ENCODE data around the gene MYEOV. TPM values are rescaled to one million over a fixed set of nuclear protein-coding genes. Genes with fewer than 3 reads are reported as not detected.

Gene MYEOV
- total and polyA plus RNA-seq, 4 experiments from 2014 or later = not detected

DNA sequence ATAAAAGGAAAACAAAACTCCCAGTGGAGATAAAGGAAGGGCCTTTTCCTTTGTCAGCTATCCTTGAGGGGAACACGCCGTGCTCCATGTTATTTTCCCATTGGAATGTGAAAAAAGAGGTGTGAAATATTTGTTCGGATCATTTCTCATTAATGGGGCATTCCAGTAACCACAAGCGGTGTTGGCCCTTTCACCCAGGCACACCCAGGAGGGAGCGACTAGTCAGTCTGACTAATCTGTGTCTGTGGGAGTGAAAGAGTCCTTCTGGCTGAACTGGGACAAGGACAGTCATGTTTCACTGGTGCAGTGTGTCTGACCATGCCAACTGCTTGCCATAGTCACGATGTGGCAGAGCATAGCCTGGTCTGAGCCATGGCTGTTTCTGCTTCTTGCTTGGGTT, 13.0 kb upstream of the MYEOV start:
- peaks cover 3 to 4% of the 10 kb centered on the region in 2 donors for H3K27me3 Mint-ChIP-seq
- CTCF ChIA-PET (ENCODE audit: partially characterized antibody) = no interaction called here
- peaks cover 0 to 3% (median 0%) of the 10 kb centered on the region in 8 donors for H3K9me3 Mint-ChIP-seq
- Histone ChIP-seq H3K36me3 (ENCODE audit: insufficient read depth, low read length) (no peaks in the 10 kb centered on the region), H3K4me1 (ENCODE audit: insufficient read depth, low read length) (no peaks in the 10 kb centered on the region), H3K9me3 (ENCODE audit: control insufficient read depth in 1 of 2, low read length in 2 of 2) (no peaks in the 10 kb centered on the region), H3K27ac (ENCODE audit: low read depth, low read length) (no peak overlapping the region), H3K4me3 (ENCODE audit: low read length in 2 of 2) (no peak overlapping the region), H3K27me3 (ENCODE audit: insufficient read depth, low read length) (no peaks in the 10 kb centered on the region)
- H3K36me3 Mint-ChIP-seq = no peaks in the 10 kb centered on the region
- POLR2A ChIA-PET (ENCODE audit: partially characterized antibody) = no interaction called here
- peaks cover 0 to 2% (median 0%) of the 10 kb centered on the region in 4 donors for H3K4me1 Mint-ChIP-seq
- H3K27ac Mint-ChIP-seq = no peak overlapping the region
- intact Hi-C loops (cut with micrococcal nuclease) = no loop called here
- H3K4me3 Mint-ChIP-seq = no peak overlapping the region
- no peak for DNase-seq

DNA sequence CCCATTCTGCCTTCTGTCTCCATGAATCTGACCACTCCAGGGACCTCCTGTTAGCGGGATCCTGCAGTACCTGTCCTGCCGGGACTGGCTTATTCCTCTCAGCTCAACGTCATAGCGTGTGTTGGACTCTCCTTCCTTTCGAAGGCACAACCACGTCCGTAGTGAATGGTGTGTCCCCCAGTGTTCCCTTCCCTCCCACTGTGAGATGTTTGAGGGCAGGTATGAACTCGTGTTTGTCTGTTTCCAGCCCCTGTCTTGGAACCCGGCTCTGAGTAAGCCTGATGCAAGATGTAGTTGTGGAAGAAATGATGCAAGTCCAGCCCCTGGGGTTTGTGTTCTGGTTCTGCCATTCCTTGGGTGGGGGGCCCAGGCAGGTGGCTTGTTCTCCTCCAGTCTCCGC, 10.5 kb upstream of the MYEOV start:
- peaks cover 0 to 2% (median 0%) of the 10 kb centered on the region in 4 donors for H3K4me1 Mint-ChIP-seq
- H3K27me3 ChIP-seq (ENCODE audit: insufficient read depth, low read length) = no peaks in the 10 kb centered on the region
- no peaks in the 10 kb centered on the region for H3K36me3 ChIP-seq (ENCODE audit: insufficient read depth, low read length)
- ChIA-PET CTCF (ENCODE audit: partially characterized antibody) (no interaction called here), POLR2A (ENCODE audit: partially characterized antibody) (no interaction called here)
- no peaks in the 10 kb centered on the region for H3K36me3 Mint-ChIP-seq
- no peak for DNase-seq
- intact Hi-C loops (cut with micrococcal nuclease) = no loop called here
- H3K27ac ChIP-seq (ENCODE audit: low read depth, low read length) = no peak overlapping the region
- H3K4me3 Mint-ChIP-seq = peak overlapping the region in 1 of 8 donors; percentile 16
- H3K4me1 ChIP-seq (ENCODE audit: insufficient read depth, low read length) = no peaks in the 10 kb centered on the region
- no peaks in the 10 kb centered on the region for H3K9me3 ChIP-seq (ENCODE audit: control insufficient read depth in 1 of 2, low read length in 2 of 2)
- H3K27me3 Mint-ChIP-seq = peaks cover 3 to 4% of the 10 kb centered on the region in 2 donors
- peaks cover 0 to 3% (median 0%) of the 10 kb centered on the region in 8 donors for H3K9me3 Mint-ChIP-seq
- peak overlapping the region in 1 of 7 donors; percentile 77 for H3K27ac Mint-ChIP-seq
- H3K4me3 ChIP-seq (ENCODE audit: low read length in 2 of 2) = no peak overlapping the region

DNA sequence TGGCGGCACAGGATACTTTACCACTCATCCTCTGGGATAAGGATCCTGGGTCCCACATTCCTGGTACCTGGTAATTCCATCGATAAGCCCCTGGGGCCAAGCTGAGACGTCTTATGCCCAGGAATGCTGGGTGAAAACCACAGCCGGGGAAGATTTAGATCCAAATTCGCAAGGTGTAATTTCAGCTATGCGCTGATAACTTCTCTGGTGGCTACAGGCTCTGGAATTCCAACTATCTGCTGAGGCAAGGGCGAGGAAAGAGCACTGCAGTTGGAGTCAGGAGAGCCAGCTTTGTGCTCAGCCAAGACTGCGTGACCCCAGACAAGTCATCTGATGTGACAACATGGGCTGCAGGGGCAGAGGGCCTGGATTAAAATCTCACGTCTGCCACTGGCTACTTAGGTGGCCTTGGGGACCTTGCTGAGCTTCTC, 9.9 kb upstream of the MYEOV start:
- Histone ChIP-seq H3K36me3 (ENCODE audit: insufficient read depth, low read length) (no peaks in the 10 kb centered on the region), H3K9me3 (ENCODE audit: control insufficient read depth in 1 of 2, low read length in 2 of 2) (no peaks in the 10 kb centered on the region), H3K27ac (ENCODE audit: low read depth, low read length) (no peak overlapping the region), H3K27me3 (ENCODE audit: insufficient read depth, low read length) (no peaks in the 10 kb centered on the region), H3K4me1 (ENCODE audit: insufficient read depth, low read length) (no peaks in the 10 kb centered on the region), H3K4me3 (ENCODE audit: low read length in 2 of 2) (no peak overlapping the region)
- Mint-ChIP-seq H3K27ac (no peak overlapping the region), H3K27me3 (peaks cover 3 to 4% of the 10 kb centered on the region in 2 donors), H3K4me1 (peaks cover 0 to 2% (median 0%) of the 10 kb centered on the region in 4 donors), H3K36me3 (no peaks in the 10 kb centered on the region), H3K4me3 (no peak overlapping the region), H3K9me3 (peaks cover 0 to 3% (median 0%) of the 10 kb centered on the region in 8 donors)
- POLR2A ChIA-PET (ENCODE audit: partially characterized antibody) = no interaction called here
- no peak for DNase-seq
- intact Hi-C loops (cut with micrococcal nuclease) = no loop called here
- CTCF ChIA-PET (ENCODE audit: partially characterized antibody) = no interaction called here

DNA sequence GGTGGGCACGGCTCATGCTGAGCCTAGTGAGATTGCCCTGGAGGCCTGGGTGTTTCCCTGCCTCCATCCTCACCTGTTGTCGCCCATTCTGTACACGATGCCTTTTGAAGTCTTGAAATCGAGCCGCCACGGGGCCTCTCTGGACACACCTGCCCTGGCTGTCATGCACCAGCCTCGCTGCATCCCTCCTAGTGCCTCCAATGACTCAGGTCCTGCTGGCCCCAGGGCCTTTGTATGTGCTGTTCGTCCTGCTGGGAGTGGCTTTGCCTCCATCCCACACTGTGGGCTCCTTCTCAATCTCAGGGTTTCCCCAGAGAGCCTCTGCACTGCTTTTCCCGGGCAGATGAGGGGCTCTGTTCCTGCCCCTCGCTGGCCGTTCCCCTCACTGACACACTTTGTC, 8.9 kb upstream of the MYEOV start:
- intact Hi-C loops (cut with micrococcal nuclease) = no loop called here
- no peaks in the 10 kb centered on the region for H3K9me3 ChIP-seq (ENCODE audit: control insufficient read depth in 1 of 2, low read length in 2 of 2)
- POLR2A ChIA-PET (ENCODE audit: partially characterized antibody) = no interaction called here
- no peaks in the 10 kb centered on the region for H3K36me3 ChIP-seq (ENCODE audit: insufficient read depth, low read length)
- no peak overlapping the region for H3K27ac Mint-ChIP-seq
- H3K4me3 Mint-ChIP-seq = no peak overlapping the region
- no peaks in the 10 kb centered on the region for H3K27me3 ChIP-seq (ENCODE audit: insufficient read depth, low read length)
- H3K4me1 ChIP-seq (ENCODE audit: insufficient read depth, low read length) = no peaks in the 10 kb centered on the region
- H3K4me1 Mint-ChIP-seq = peaks cover 0 to 2% (median 0%) of the 10 kb centered on the region in 4 donors
- no peaks in the 10 kb centered on the region for H3K36me3 Mint-ChIP-seq
- H3K27ac ChIP-seq (ENCODE audit: low read depth, low read length) = no peak overlapping the region
- H3K9me3 Mint-ChIP-seq = peaks cover 0 to 3% (median 0%) of the 10 kb centered on the region in 8 donors
- CTCF ChIA-PET (ENCODE audit: partially characterized antibody) = no interaction called here
- peaks cover 3 to 4% of the 10 kb centered on the region in 2 donors for H3K27me3 Mint-ChIP-seq
- DNase-seq = no peak
- H3K4me3 ChIP-seq (ENCODE audit: low read length in 2 of 2) = no peak overlapping the region

DNA sequence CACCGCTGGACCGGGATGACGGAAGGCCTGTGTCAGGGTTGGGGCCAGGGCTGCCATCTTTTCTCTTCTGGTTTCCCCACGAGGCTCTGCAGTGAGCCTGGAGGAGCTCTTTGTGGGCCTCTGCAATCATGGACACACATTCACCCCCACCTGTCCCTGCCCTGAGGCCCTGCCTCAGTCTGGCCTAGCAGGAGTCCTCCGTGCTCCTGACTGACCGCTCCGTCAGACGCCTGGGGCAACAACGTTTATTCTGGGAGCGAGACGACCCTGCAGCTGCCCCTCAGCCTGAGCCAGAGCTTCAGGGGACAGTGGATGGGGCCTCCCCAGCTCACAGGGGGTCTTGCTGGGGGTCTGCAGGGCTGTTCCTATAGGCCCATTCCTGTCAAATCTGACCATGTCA, 8.2 kb upstream of the MYEOV start:
- ChIA-PET CTCF (ENCODE audit: partially characterized antibody) (no interaction called here), POLR2A (ENCODE audit: partially characterized antibody) (no interaction called here)

DNA sequence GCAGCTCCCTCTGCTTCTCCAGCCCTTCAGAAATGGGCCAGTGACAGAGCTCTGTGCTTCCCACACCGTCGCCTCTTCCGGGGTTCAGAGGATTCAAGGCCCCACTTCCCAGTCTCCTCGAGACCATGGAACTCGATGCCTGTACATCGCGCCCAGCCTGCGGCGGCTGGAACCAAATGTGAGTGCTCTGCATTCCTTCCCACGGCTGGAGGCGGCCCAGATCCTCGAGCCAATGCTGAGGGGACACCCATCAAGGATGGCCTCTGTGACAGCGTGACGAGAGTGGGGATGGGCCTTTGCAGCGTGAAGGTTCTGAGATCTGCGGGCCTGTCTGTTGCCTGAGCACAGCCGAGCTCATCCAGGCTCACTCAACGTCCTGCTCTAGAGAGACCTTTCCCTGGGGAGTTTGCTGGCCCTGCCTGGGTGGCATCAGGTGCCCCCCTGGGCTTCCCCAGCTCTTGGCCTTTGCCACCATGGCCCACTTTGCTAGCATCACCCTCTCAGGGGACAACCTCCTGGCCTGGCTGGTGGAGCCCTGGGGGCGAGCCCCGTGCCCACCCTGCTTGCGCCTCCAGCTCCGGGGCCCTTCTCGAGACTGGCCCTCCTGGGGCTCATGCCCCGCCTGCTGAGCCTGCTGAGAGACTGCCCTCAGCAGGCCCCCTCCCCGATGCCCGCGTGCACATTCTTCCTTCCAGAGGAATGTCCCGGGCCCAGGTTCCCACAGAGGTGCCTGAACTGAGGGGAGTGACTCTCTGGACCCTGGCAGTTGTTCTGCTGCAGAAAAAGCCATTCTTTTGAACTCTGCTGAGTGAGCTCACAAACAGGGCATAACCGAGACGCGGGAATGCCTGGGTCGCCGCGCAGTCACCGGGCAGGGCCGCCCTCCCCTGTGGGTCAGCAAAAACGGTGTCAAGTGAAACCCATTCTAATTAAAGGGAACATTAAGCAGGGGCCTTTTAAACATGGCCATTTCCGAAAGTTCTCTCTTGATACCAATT, 7.3 kb upstream of the MYEOV start:
- peaks cover 3 to 4% of the 10 kb centered on the region in 2 donors for H3K27me3 Mint-ChIP-seq
- intact Hi-C loops (cut with micrococcal nuclease) = no loop called here
- no peaks in the 10 kb centered on the region for H3K36me3 Mint-ChIP-seq
- no peak overlapping the region for H3K27ac Mint-ChIP-seq
- Histone ChIP-seq H3K4me3 (ENCODE audit: low read length in 2 of 2) (no peak overlapping the region), H3K27ac (ENCODE audit: low read depth, low read length) (no peak overlapping the region), H3K9me3 (ENCODE audit: control insufficient read depth in 1 of 2, low read length in 2 of 2) (no peaks in the 10 kb centered on the region), H3K27me3 (ENCODE audit: insufficient read depth, low read length) (no peaks in the 10 kb centered on the region), H3K36me3 (ENCODE audit: insufficient read depth, low read length) (no peaks in the 10 kb centered on the region), H3K4me1 (ENCODE audit: insufficient read depth, low read length) (no peaks in the 10 kb centered on the region)
- POLR2A ChIA-PET (ENCODE audit: partially characterized antibody) = no interaction called here
- no peak overlapping the region for H3K4me3 Mint-ChIP-seq
- peaks cover 0 to 3% (median 0%) of the 10 kb centered on the region in 8 donors for H3K9me3 Mint-ChIP-seq
- CTCF ChIA-PET (ENCODE audit: partially characterized antibody) = interaction anchor here (0.6 kb wide), 1 partner anchor 379 kb away, joined by 3 read pairs; no protein-coding TSS in a partner anchor
- peaks cover 0 to 2% (median 0%) of the 10 kb centered on the region in 4 donors for H3K4me1 Mint-ChIP-seq
- no peak for DNase-seq

More for the DNA sequence above, 8.2 kb upstream of the MYEOV start:
- Histone ChIP-seq H3K36me3 (ENCODE audit: insufficient read depth, low read length) (no peaks in the 10 kb centered on the region), H3K27me3 (ENCODE audit: insufficient read depth, low read length) (no peaks in the 10 kb centered on the region), H3K27ac (ENCODE audit: low read depth, low read length) (no peak overlapping the region), H3K4me1 (ENCODE audit: insufficient read depth, low read length) (no peaks in the 10 kb centered on the region), H3K9me3 (ENCODE audit: control insufficient read depth in 1 of 2, low read length in 2 of 2) (no peaks in the 10 kb centered on the region), H3K4me3 (ENCODE audit: low read length in 2 of 2) (no peak overlapping the region)
- Mint-ChIP-seq H3K27me3 (peaks cover 3 to 4% of the 10 kb centered on the region in 2 donors), H3K27ac (no peak overlapping the region), H3K4me3 (no peak overlapping the region), H3K4me1 (peaks cover 0 to 2% (median 0%) of the 10 kb centered on the region in 4 donors), H3K36me3 (no peaks in the 10 kb centered on the region), H3K9me3 (peaks cover 0 to 3% (median 0%) of the 10 kb centered on the region in 8 donors)
- no peak for DNase-seq
- intact Hi-C loops (cut with micrococcal nuclease) = no loop called here

DNA sequence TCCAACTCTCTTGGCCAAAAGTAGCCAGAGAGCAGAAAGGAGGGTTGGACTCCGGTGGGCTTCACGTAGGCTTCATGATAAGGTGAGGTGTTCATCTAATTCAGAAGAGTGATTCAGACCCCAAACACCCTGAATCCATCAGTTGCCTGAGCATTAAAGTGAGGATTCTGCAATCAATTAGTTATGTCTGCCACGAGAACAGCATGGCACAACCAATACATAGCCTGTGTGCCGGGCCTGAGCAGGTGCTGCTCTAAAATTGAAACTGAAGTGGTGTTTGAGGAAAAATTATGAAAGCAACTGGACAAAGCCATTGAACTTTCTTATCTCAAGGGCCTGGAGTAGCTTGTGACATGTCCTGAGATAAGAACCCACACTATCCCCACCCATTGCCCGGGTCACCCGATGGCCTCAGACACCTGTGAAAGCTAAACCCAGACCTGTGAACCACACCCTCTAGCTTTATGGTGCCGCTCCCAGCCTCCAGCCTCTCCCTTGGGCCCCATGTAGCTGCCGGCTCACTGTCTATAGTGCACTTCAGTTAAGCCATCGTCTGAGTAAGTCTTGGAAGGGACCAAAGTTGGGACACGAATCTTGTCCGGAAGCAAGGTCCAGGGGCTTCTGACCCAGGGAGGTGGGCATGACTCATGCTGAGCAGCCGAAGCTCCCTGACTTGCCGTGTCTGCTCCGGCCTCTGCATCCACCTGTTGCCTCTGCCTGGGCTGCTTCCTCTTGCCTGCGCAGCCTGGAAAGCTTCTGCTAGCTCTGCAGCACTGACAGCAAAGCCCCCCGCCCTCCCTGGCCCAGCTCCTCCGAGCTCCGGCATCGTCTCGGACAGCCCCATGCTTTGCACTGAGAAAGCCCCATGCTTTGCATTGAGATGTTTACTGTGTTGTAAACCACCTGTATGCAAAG, 5.7 kb upstream of the MYEOV start:
- ChIA-PET POLR2A (ENCODE audit: partially characterized antibody) (no interaction called here), CTCF (ENCODE audit: partially characterized antibody) (interaction anchor here (1.1 kb wide), 1 partner anchor 9 kb away, joined by 3 read pairs; no protein-coding TSS in a partner anchor)
- H3K27ac Mint-ChIP-seq = no peak overlapping the region
- no peaks in the 10 kb centered on the region for H3K36me3 ChIP-seq (ENCODE audit: insufficient read depth, low read length)
- no peak for DNase-seq
- H3K36me3 Mint-ChIP-seq = no peaks in the 10 kb centered on the region
- H3K4me3 Mint-ChIP-seq = no peak overlapping the region
- H3K27me3 Mint-ChIP-seq = peaks cover 3 to 4% of the 10 kb centered on the region in 2 donors
- intact Hi-C loops (cut with micrococcal nuclease) = no loop called here
- H3K4me1 Mint-ChIP-seq = peaks cover 0 to 2% (median 1%) of the 10 kb centered on the region in 4 donors
- H3K9me3 Mint-ChIP-seq = peaks cover 0 to 2% (median 0%) of the 10 kb centered on the region in 8 donors
- no peaks in the 10 kb centered on the region for H3K9me3 ChIP-seq (ENCODE audit: control insufficient read depth in 1 of 2, low read length in 2 of 2)
- no peak overlapping the region for H3K4me3 ChIP-seq (ENCODE audit: low read length in 2 of 2)
- peaks cover 4% of the 10 kb centered on the region for H3K4me1 ChIP-seq (ENCODE audit: insufficient read depth, low read length)
- no peaks in the 10 kb centered on the region for H3K27me3 ChIP-seq (ENCODE audit: insufficient read depth, low read length)
- no peak overlapping the region for H3K27ac ChIP-seq (ENCODE audit: low read depth, low read length)
